GM21737 (cell line): ENCODE results near the gene KRTAP10-7.
"Not testable (repeated sequence)": the region's sequence is repeated elsewhere in the genome, so short reads cannot be mapped to it uniquely, and the experiment has no call there.

Experiments used
- ATAC-seq: cut with Tn5 transposase; IDR thresholded peaks from one replicate; pipeline ENCODE4 v1.9.1; 2021; ENCODE audit warnings: mild to moderate bottlenecking, moderate library complexity; ENCODE audit not compliant: unreplicated experiment

Gene KRTAP10-7

DNA sequence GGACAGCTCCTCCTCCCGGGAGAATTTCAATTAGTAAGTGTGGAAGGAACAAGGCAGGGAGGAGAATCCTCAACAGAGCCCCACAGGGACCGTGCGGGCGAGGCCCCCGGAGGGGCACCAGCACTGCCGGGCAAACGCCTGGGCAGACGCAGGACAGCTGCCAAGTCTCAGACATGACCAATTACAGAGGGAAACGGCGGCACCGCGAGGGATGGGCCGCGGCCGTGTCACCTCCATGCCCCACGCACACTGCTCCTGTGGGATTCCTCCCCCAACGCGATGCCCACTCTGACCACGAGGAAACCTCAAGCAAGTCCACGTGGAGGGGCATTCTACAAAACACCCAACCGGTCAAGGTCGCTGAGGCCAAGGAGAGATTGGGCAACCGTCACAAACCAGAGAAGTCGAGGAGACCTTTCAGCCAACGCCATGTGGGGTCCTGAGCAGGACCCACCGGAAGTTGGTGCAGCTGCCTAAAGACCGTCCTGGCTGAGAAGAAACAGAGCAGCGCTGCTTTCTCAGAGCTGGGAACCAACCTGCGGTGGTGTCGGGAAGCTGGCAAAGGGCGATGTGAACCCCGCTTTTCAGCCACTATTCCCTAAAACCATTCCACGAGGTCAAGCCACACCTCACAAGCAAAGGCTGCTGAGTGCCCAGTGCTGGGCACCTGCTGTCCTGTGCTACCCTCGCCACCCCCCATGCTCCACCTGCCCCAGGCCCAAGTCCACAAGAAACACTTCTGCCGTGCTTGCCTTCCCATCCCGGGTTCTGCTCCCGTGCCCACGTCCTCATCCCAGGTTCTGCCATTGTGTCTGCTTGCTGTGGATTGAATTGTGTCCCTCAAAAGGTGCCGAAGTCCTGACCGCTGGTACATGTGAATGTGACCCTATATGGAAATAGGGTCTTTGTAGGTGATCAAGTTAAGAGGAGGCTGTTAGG is 28.3 kb upstream of the KRTAP10-7 start:
- ATAC-seq: no peak

GRCh38 chr21:44572959-44573583 is 27.3 kb upstream of the KRTAP10-7 start:
- ATAC-seq: no peak

GRCh38 chr21:44573630-44574456 is 26.6 kb upstream of the KRTAP10-7 start, which contains the start of gene KRTAP10-4:
TSS of gene KRTAP10-4 (plus strand) at chr21:44573729. CDS start at chr21:44573759, 30 bp downstream.
- not testable (repeated sequence) for ATAC-seq

- no peak for ATAC-seq
Observed at GRCh38 chr21:44574457-44575306, 25.7 kb upstream of the KRTAP10-7 start.

GRCh38 chr21:44575307-44576024 is 24.9 kb upstream of the KRTAP10-7 start:
- ATAC-seq: no peak

DNA sequence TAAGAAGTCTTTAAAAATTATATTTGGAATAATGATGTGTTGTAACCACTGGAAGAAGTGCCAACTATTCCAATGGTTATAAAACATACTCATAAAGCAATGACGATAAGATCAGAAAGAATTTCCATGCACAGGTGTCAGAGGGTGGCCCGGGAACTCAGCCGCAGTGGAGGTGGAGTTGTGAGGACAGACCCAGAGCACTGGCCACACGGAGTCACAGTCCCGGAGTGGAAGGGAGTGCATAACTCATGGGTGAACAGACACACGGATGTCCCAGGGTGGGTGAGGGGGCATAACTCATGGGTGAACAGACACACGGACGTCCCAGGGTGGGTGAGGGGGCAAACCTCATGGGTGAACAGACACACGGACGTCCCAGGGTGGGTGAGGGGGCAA is 24.4 kb upstream of the KRTAP10-7 start:
- ATAC-seq: no peak

GRCh38 chr21:44578371-44579055 is 21.9 kb upstream of the KRTAP10-7 start:
- ATAC-seq: no peak

GRCh38 chr21:44579056-44579832 is 21.2 kb upstream of the KRTAP10-7 start:
- no peak for ATAC-seq

DNA sequence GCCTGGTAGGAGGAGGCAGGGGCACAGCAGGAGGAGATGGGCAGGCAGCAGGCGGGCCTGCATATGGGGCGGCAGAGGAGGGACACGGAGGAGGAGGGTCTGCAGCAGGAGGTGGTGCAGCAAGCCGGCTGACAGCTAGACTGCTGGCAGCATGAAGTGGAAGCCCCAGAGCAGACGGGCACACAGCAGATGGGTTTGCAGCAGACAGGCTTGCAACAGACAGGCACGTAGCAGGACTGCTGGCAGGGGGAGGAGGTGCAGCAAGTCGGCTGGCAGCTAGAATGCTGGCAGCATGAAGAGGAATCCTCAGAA is 20.6 kb upstream of the KRTAP10-7 start:
- no peak for ATAC-seq

DNA sequence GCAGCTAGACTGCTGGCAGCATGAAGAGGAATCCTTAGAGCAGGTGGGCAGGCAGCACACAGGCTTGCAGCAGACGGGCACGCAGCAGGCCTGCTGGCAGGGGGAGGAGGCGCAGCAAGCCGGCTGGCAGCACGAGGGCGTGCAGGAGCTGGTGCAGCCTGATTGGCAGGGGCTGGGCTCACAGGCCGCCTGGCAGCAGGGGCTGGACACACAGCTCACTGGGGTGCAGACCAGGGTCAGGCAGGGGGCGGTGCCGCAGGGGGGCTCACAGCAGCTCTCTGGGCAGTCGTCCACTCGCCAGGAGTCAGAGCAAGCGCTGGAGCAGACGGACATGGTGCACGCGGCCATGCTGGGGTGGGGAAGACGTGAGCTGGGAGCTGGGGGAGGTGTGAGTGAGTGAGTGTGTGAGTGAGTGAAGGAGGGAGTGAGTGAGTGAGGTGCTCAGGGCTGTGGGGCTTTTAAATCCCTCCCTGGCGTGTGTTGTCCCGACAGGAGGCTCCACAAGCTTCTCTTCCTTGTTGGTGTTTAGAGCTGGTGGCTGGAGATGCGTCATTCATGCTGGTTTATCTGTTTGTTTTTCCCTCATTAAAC is 20.1 kb upstream of the KRTAP10-7 start, which contains the start of gene KRTAP10-5:
TSS of gene KRTAP10-5 (minus strand) at position 374 of the 591 bp plus-strand sequence. CDS start at position 348, 26 bp downstream.
- not testable (repeated sequence) for ATAC-seq

- ATAC-seq: no peak
Observed at GRCh38 chr21:44581158-44581557, 19.2 kb upstream of the KRTAP10-7 start.

- no peak for ATAC-seq
Observed at GRCh38 chr21:44582055-44582454, 18.3 kb upstream of the KRTAP10-7 start.

GRCh38 chr21:44583089-44583799 is 17.2 kb upstream of the KRTAP10-7 start:
- ATAC-seq: no peak

DNA sequence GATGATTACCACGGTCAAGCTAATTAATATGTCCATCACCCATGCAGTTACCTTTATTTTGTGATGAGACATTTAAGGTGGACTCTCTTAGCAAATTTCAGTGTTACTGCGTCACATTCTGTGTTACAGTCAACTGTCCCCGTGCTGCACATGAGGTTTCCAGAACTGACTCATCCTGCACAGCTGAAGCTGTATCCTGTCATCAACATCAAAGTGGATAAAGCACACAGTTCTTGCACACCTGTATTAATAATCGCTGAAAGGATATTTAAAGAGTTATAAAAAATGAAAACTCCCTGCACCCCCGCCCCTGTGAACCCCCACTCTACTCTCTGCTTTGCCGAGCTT is 16.6 kb upstream of the KRTAP10-7 start:
- no peak for ATAC-seq

DNA sequence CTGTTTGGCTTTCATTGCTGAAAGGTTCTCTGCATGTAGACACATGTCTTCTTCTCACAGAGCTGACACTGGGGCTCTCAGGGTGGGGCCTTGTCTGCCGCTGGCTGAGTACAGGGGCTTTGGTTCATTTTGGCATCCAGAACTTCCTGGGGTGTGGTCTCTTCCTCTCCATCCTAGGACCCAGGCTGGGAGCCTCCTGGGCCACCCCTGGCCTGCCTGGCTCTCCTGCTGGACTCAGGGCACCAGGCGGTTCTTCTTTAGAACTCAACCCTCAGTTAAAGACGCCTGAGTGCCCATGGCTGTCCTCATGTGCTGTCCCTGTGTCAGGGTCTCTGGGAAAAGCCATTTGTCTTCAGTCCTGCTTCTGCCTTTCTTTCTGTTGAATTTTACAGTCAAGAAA is 14.5 kb upstream of the KRTAP10-7 start:
- ATAC-seq: no peak

- no peak for ATAC-seq
Observed at GRCh38 chr21:44589094-44589493, 11.3 kb upstream of the KRTAP10-7 start.

GRCh38 chr21:44589586-44590305 is 10.7 kb upstream of the KRTAP10-7 start:
- no peak for ATAC-seq
